ENCODE results near the gene DNAJB6. TPM values are rescaled to one million over a fixed set of nuclear protein-coding genes. Genes with fewer than 3 reads are reported as not detected.

Gene DNAJB6
- polyA plus RNA-seq, 1 experiment = 188 TPM

DNA sequence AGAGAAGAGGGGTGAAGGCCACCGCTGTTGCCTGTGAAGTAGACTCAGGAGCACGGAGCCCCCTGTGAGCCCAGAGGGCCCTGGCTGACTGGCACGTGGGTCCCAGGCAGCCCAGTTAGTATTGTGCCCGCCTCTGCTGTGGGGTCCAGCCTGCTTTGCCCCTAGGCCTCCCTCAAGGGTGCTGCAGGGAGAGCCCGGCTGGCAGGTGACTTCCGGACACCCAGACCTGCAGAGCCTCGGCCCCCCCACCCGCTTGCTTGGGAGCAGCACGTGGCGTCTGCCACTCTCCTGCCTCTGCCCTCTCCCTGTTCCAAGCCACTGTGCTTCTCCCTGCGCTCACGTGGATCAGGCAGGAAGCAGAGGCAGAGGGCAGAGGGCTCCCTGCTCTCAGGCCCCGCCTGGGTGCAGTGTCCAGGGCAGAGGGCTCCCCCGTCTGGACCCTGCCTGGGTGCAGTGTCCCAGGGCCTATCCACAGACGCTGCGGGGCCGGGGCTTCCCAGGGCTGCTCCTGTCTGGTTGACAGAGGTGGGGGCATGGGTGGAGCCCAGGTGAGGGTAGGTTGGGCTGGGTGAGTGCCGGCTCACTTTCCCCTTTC lies 88.4 kb downstream of the DNAJB6 start:
- Histone ChIP-seq H3K27ac (ENCODE audit: low read depth, low read length) (no peak overlapping the region), H3K4me3 (ENCODE audit: low read depth, low read length) (no peak overlapping the region), H3K9me3 (ENCODE audit: control insufficient read depth, insufficient read depth, low read length) (no peaks in the 10 kb centered on the region; the same call in 1 of the 2 replicates), H3K27me3 (ENCODE audit: control insufficient read depth, insufficient read depth, low read length) (no peaks in the 10 kb centered on the region)
- POLR2A ChIA-PET = no interaction called here
- no peak for TF ChIP-seq CTCF (IDR thresholded peaks at IDR 0.05; ENCODE audit: low read depth, low read length)
- DNase-seq (ENCODE audit: low read depth, low spot score) = no peak
- CTCF ChIA-PET = no interaction called here

- Histone ChIP-seq H3K9me3 (ENCODE audit: control insufficient read depth, insufficient read depth, low read length) (no peaks in the 10 kb centered on the region; the same call in 1 of the 2 replicates), H3K27ac (ENCODE audit: low read depth, low read length) (no peak overlapping the region), H3K4me3 (ENCODE audit: low read depth, low read length) (no peak overlapping the region), H3K27me3 (ENCODE audit: control insufficient read depth, insufficient read depth, low read length) (no peaks in the 10 kb centered on the region)
- TF ChIP-seq CTCF (IDR thresholded peaks at IDR 0.05; ENCODE audit: low read depth, low read length) = no peak
- CTCF ChIA-PET = no interaction called here
- DNase-seq (ENCODE audit: low read depth, low spot score) = no peak
- POLR2A ChIA-PET = no interaction called here
Observed at GRCh38 chr7:157425761-157426160, 89.0 kb downstream of the DNAJB6 start.

GRCh38 chr7:157426463-157427301 lies 89.9 kb downstream of the DNAJB6 start:
- ChIA-PET CTCF (no interaction called here), POLR2A (no interaction called here)
- TF ChIP-seq CTCF (IDR thresholded peaks at IDR 0.05; ENCODE audit: low read depth, low read length) = no peak
- no peaks in the 10 kb centered on the region; the same call in 1 of the 2 replicates for H3K9me3 ChIP-seq (ENCODE audit: control insufficient read depth, insufficient read depth, low read length)
- no peaks in the 10 kb centered on the region for H3K27me3 ChIP-seq (ENCODE audit: control insufficient read depth, insufficient read depth, low read length)
- no peak overlapping the region for H3K4me3 ChIP-seq (ENCODE audit: low read depth, low read length)
- DNase-seq (ENCODE audit: low read depth, low spot score) = no peak
- H3K27ac ChIP-seq (ENCODE audit: low read depth, low read length) = no peak overlapping the region

GRCh38 chr7:157427811-157428553 lies 91.2 kb downstream of the DNAJB6 start:
- no peak for TF ChIP-seq CTCF (IDR thresholded peaks at IDR 0.05; ENCODE audit: low read depth, low read length)
- Histone ChIP-seq H3K4me3 (ENCODE audit: low read depth, low read length) (no peak overlapping the region), H3K9me3 (ENCODE audit: control insufficient read depth, insufficient read depth, low read length) (no peaks in the 10 kb centered on the region; the same call in 1 of the 2 replicates), H3K27me3 (ENCODE audit: control insufficient read depth, insufficient read depth, low read length) (no peaks in the 10 kb centered on the region), H3K27ac (ENCODE audit: low read depth, low read length) (no peak overlapping the region)
- no peak for DNase-seq (ENCODE audit: low read depth, low spot score)
- CTCF ChIA-PET = no interaction called here
- POLR2A ChIA-PET = no interaction called here

GRCh38 chr7:157428554-157428945 lies 91.7 kb downstream of the DNAJB6 start:
- no peak for TF ChIP-seq CTCF (IDR thresholded peaks at IDR 0.05; ENCODE audit: low read depth, low read length)
- CTCF ChIA-PET = no interaction called here

More at GRCh38 chr7:157428554-157428945, 91.7 kb downstream of the DNAJB6 start:
- Histone ChIP-seq H3K9me3 (ENCODE audit: control insufficient read depth, insufficient read depth, low read length) (no peaks in the 10 kb centered on the region; the same call in 1 of the 2 replicates), H3K27me3 (ENCODE audit: control insufficient read depth, insufficient read depth, low read length) (no peaks in the 10 kb centered on the region), H3K27ac (ENCODE audit: low read depth, low read length) (no peak overlapping the region), H3K4me3 (ENCODE audit: low read depth, low read length) (no peak overlapping the region)
- no peak for DNase-seq (ENCODE audit: low read depth, low spot score)
- POLR2A ChIA-PET = no interaction called here
